HL-60 (cell line): ENCODE data around the gene TNC.

Experiments used
- DNase-seq, 2 experiments: peaks; one replicate each; pipeline ENCODE4 v3.0.0-alpha.2; 2010 to 2020; ENCODE audit warnings: low read depth in 1 of 2, low spot score in 1 of 2
- H3K27ac ChIP-seq: fragments of 250-450 bp; sonication (Bioruptor Pico); replicated peaks from 2 replicates; pipeline ENCODE4 v1.5.1; 2020; ENCODE audit warnings: mild to moderate bottlenecking, moderate library complexity
- H3K27me3 ChIP-seq: fragments of 250-450 bp; sonication (Bioruptor Pico); 2 replicates; pipeline ENCODE4 v1.5.1; 2021; ENCODE audit warnings: mild to moderate bottlenecking, moderate library complexity; ENCODE audit not compliant: insufficient read depth, poor library complexity, severe bottlenecking
- H3K4me3 ChIP-seq: replicated peaks from 2 replicates; pipeline ENCODE4 v1.5.1; 2011; ENCODE audit warnings: mild to moderate bottlenecking, control low read depth, low read length; ENCODE audit not compliant: insufficient read depth
- CTCF ChIP-seq: IDR thresholded peaks from one replicate; pipeline ENCODE4 v1.5.1; 2011; ENCODE audit warnings: low read length, control low read depth, inconsistent platforms; ENCODE audit not compliant: insufficient read depth
- GABPA ChIP-seq: IDR thresholded peaks from 2 replicates; pipeline ENCODE4 v1.6.1; 2012; ENCODE audit warnings: low read depth
- POLR2AphosphoS5 ChIP-seq: IDR thresholded peaks from 2 replicates; pipeline ENCODE4 v1.6.1; 2012; ENCODE audit warnings: low read depth
- REST ChIP-seq: IDR thresholded peaks from 2 replicates; pipeline ENCODE4 v1.6.1; 2012; ENCODE audit warnings: low read depth; ENCODE audit not compliant: insufficient replicate concordance
- SPI1 ChIP-seq: IDR thresholded peaks from 2 replicates; pipeline ENCODE4 v1.6.1; 2012; ENCODE audit warnings: low read depth, mild to moderate bottlenecking, borderline replicate concordance

The TNC gene

GRCh38 chr9:115115117-115115880 is 2.7 kb downstream of the TNC start:
- TF ChIP-seq CTCF: no peak
- no peak for TF ChIP-seq REST
- TF ChIP-seq SPI1: no peak
- DNase-seq: no peak
- Histone ChIP-seq H3K4me3 (no peak overlapping the region), H3K27ac (no peak overlapping the region), H3K27me3 (peaks cover 25% of the 10 kb centered on the region)

- Histone ChIP-seq H3K27me3 (peaks cover 23% of the 10 kb centered on the region), H3K27ac (no peak overlapping the region), H3K4me3 (no peak overlapping the region)
- no peak for TF ChIP-seq POLR2AphosphoS5
- TF ChIP-seq REST: no peak
- TF ChIP-seq GABPA: no peak
- TF ChIP-seq CTCF: no peak
- TF ChIP-seq SPI1: no peak
- DNase-seq: no peak
Measured at GRCh38 chr9:115114546-115114945, 3.4 kb downstream of the TNC start.

GRCh38 chr9:115114084-115114483 is 3.9 kb downstream of the TNC start:
- no peak overlapping the region for H3K4me3 ChIP-seq
- peaks cover 18% of the 10 kb centered on the region for H3K27me3 ChIP-seq
- no peak for DNase-seq
- no peak overlapping the region for H3K27ac ChIP-seq
- TF ChIP-seq CTCF (no peak), SPI1 (no peak), REST (no peak), GABPA (no peak), POLR2AphosphoS5 (no peak)
